H9 (cell line): ENCODE results near the gene CDRT15L2. TPM values are rescaled to one million over a fixed set of nuclear protein-coding genes. Genes with fewer than 3 reads are reported as not detected.
"Not testable (repeated sequence)": the region's sequence is repeated elsewhere in the genome, so short reads cannot be mapped to it uniquely, and the experiment has no call there.

ENCODE experiments used
- DNase-seq: peaks from one replicate; pipeline ENCODE4 v3.0.0-alpha.2; 2017
- H2AFZ ChIP-seq: one replicate; pipeline ENCODE4 v1.6.1; 2013; ENCODE audit warnings: mild to moderate bottlenecking, low read length, control low read depth, moderate library complexity
- H2AK5ac ChIP-seq: 2 replicates; pipeline ENCODE4 v1.6.1; 2013; ENCODE audit warnings: low read length, control low read depth, mixed read lengths; ENCODE audit not compliant: insufficient read length
- H2BK120ac ChIP-seq: one replicate; pipeline ENCODE4 v1.6.1; 2013; ENCODE audit warnings: low read depth, mild to moderate bottlenecking, low read length, control low read depth, inconsistent platforms; ENCODE audit not compliant: poor library complexity, severe bottlenecking
- H2BK12ac ChIP-seq: 2 replicates; pipeline ENCODE4 v1.6.1; 2013; ENCODE audit warnings: low read length, control low read depth, mixed read lengths, low read depth; ENCODE audit not compliant: insufficient read length
- H2BK15ac ChIP-seq: 2 replicates; pipeline ENCODE4 v1.6.1; 2013; ENCODE audit warnings: low read depth, low read length, control low read depth
- H2BK20ac ChIP-seq: one replicate; pipeline ENCODE4 v1.6.1; 2013; ENCODE audit warnings: low read depth, mild to moderate bottlenecking, low read length, control low read depth, inconsistent platforms; ENCODE audit not compliant: poor library complexity, severe bottlenecking
- H2BK5ac ChIP-seq: 2 replicates; pipeline ENCODE4 v1.6.1; 2013; ENCODE audit warnings: low read length, control low read depth, mixed read lengths; ENCODE audit not compliant: insufficient read length
- H3K14ac ChIP-seq: 2 replicates; pipeline ENCODE4 v1.6.1; 2013; ENCODE audit warnings: low read length, control low read depth; ENCODE audit not compliant: insufficient read depth
- H3K18ac ChIP-seq: 2 replicates; pipeline ENCODE4 v1.6.1; 2013; ENCODE audit warnings: low read depth, mild to moderate bottlenecking, mixed read lengths, low read length, control low read depth; ENCODE audit not compliant: insufficient read length
- H3K23ac ChIP-seq: 2 replicates; pipeline ENCODE4 v1.6.1; 2013; ENCODE audit warnings: low read length, control low read depth, mixed read lengths, low read depth; ENCODE audit not compliant: insufficient read length
- H3K23me2 ChIP-seq: 2 replicates; pipeline ENCODE4 v1.6.1; 2013; ENCODE audit warnings: low read depth, mild to moderate bottlenecking, mixed read lengths, low read length, control low read depth; ENCODE audit not compliant: insufficient read length, poor library complexity, severe bottlenecking
- H3K27ac ChIP-seq: 2 replicates; pipeline ENCODE4 v1.5.1; 2013; ENCODE audit warnings: low read length, control low read depth, mixed read lengths, low read depth; ENCODE audit not compliant: insufficient read length
- H3K27me3 ChIP-seq: 2 replicates; pipeline ENCODE4 v1.6.1; 2013; ENCODE audit warnings: low read length, control low read depth, inconsistent platforms; ENCODE audit not compliant: insufficient read depth
- H3K4ac ChIP-seq: 2 replicates; pipeline ENCODE4 v1.6.1; 2013; ENCODE audit warnings: low read depth, mild to moderate bottlenecking, control low read depth, inconsistent platforms, low read length, moderate library complexity
- H3K4me1 ChIP-seq: 2 replicates; pipeline ENCODE4 v1.6.1; 2013; ENCODE audit warnings: low read length, control low read depth, inconsistent platforms; ENCODE audit not compliant: insufficient read depth
- H3K4me2 ChIP-seq: 2 replicates; pipeline ENCODE4 v1.6.1; 2013; ENCODE audit warnings: low read length, control low read depth, mixed read lengths; ENCODE audit not compliant: insufficient read length, insufficient read depth
- H3K56ac ChIP-seq: 2 replicates; pipeline ENCODE4 v1.6.1; 2013; ENCODE audit warnings: low read depth, mild to moderate bottlenecking, mixed read lengths, low read length, control low read depth; ENCODE audit not compliant: insufficient read length
- H3K79me1 ChIP-seq: 2 replicates; pipeline ENCODE4 v1.6.1; 2013; ENCODE audit warnings: low read depth, mild to moderate bottlenecking, moderate library complexity, low read length, control low read depth, inconsistent platforms; ENCODE audit not compliant: insufficient read depth, poor library complexity, severe bottlenecking
- H3K79me2 ChIP-seq: 2 replicates; pipeline ENCODE4 v1.6.1; 2013; ENCODE audit warnings: low read length, control low read depth, inconsistent platforms; ENCODE audit not compliant: insufficient read depth
- H3K9ac ChIP-seq: 2 replicates; pipeline ENCODE4 v1.6.1; 2013; ENCODE audit warnings: low read length, control low read depth, mixed read lengths; ENCODE audit not compliant: insufficient read length; ENCODE audit errors: extremely low read depth
- H3K9me3 ChIP-seq: one replicate; pipeline ENCODE4 v1.6.1; 2013; ENCODE audit warnings: low read depth, low read length, inconsistent platforms; ENCODE audit not compliant: control insufficient read depth
- H3T11ph ChIP-seq: one replicate; pipeline ENCODE4 v1.6.1; 2013; ENCODE audit warnings: mild to moderate bottlenecking, low read length, control low read depth, inconsistent platforms
- H4K20me1 ChIP-seq: one replicate; pipeline ENCODE4 v1.6.1; 2013; ENCODE audit not compliant: control insufficient read depth, insufficient read length, insufficient read depth
- H4K5ac ChIP-seq: 2 replicates; pipeline ENCODE4 v1.6.1; 2013; ENCODE audit warnings: low read depth, mild to moderate bottlenecking, mixed read lengths, low read length, control low read depth; ENCODE audit not compliant: insufficient read length
- H4K8ac ChIP-seq: replicated peaks from 2 replicates; pipeline ENCODE4 v1.6.1; 2013; ENCODE audit warnings: low read length, control low read depth, mixed read lengths, low read depth; ENCODE audit not compliant: insufficient read length
- H4K91ac ChIP-seq: 2 replicates; pipeline ENCODE4 v1.6.1; 2013; ENCODE audit warnings: low read depth, mild to moderate bottlenecking, moderate library complexity, mixed read lengths, low read length, control low read depth; ENCODE audit not compliant: insufficient read length
- H3K27ac Mint-ChIP-seq, 3 experiments: 2 replicates in 2 of 3; 3 replicates in 1 of 3; pipeline ENCODE4 v1.8.0; 2020 to 2021; ENCODE audit warnings: mixed read lengths in 3 of 3, mild to moderate bottlenecking in 1 of 3, moderate library complexity in 1 of 3
- H3K27me3 Mint-ChIP-seq: 2 replicates; pipeline ENCODE4 v1.8.0; 2021; ENCODE audit warnings: low read depth, mild to moderate bottlenecking, moderate library complexity, mixed read lengths
- H3K36me3 Mint-ChIP-seq, 3 experiments: 2 replicates in 2 of 3; 3 replicates in 1 of 3; pipeline ENCODE4 v1.8.0; 2020 to 2021; ENCODE audit warnings: low read depth in 3 of 3, mixed read lengths in 3 of 3; ENCODE audit not compliant: insufficient read depth in 1 of 3
- H3K4me1 Mint-ChIP-seq, 2 experiments: 2 replicates each; pipeline ENCODE4 v1.8.0; 2020; ENCODE audit warnings: mixed read lengths in 2 of 2
- H3K4me3 Mint-ChIP-seq, 2 experiments: 2 replicates in 1 of 2; 3 replicates in 1 of 2; pipeline ENCODE4 v1.8.0; 2020 to 2021; ENCODE audit warnings: mild to moderate bottlenecking in 2 of 2, mixed read lengths in 2 of 2, moderate library complexity in 1 of 2
- H3K9me3 Mint-ChIP-seq, 2 experiments: 2 replicates in 1 of 2; 3 replicates in 1 of 2; pipeline ENCODE4 v1.8.0; 2020; ENCODE audit warnings: mild to moderate bottlenecking in 2 of 2, mixed read lengths in 2 of 2, moderate library complexity in 1 of 2
- CTCF ChIP-seq: fragments of 200-600 bp; sonication (generic); conservative IDR thresholded peaks from 3 replicates; pipeline ENCODE4 v1.8.0; 2021; ENCODE audit warnings: antibody characterized with exemption, mild to moderate bottlenecking
- WGBS: extraction: QIAGEN DNeasy Blood & Tissue Kit; methylation state at CpG from one replicate; pipeline ENCODE4 v1.1.7; 2013; ENCODE audit warnings: missing lambda C conversion rate, low lambda C conversion rate, mixed read lengths; ENCODE audit not compliant: insufficient read length; ENCODE audit errors: extremely low coverage; 5-methylcytosine and 5-hydroxymethylcytosine counted together
- total RNA-seq: library from RNA; stranded (reverse); gene quantifications from 2 replicates; pipeline ENCODE4 v1.2.1, GENCODE V29; 2021

The CDRT15L2 gene
- total RNA-seq, 1 experiment from 2014 or later: not detected

GRCh38 chr17:20565711-20566110, 13.8 kb upstream of the CDRT15L2 start:
- no peak overlapping the region for H3T11ph ChIP-seq
- Mint-ChIP-seq H3K4me3 (no peak overlapping the region), H3K36me3 (no peaks in the 10 kb centered on the region; a peak in 1 of 7 replicates), H3K9me3 (peaks cover 3 to 7% of the 10 kb centered on the region in 2 experiments; a peak in 4 of 5 replicates), H3K27me3 (peaks cover 4% of the 10 kb centered on the region; the same call in 1 of the 2 replicates), H3K27ac (no peak overlapping the region), H3K4me1 (peaks cover 7 to 11% of the 10 kb centered on the region in 2 experiments)
- H2BK15ac ChIP-seq: no peak overlapping the region
- H4K5ac ChIP-seq: no peak overlapping the region
- no CpG with 5 or more reads among the region's 5 CpGs for WGBS
- H3K56ac ChIP-seq: no peak overlapping the region
- H3K27ac ChIP-seq: no peak overlapping the region
- H3K4me2 ChIP-seq: no peak overlapping the region
- no peak overlapping the region for H2BK120ac ChIP-seq
- H3K9ac ChIP-seq: no peak overlapping the region
- H3K23me2 ChIP-seq: no peaks in the 10 kb centered on the region
- no peak for TF ChIP-seq CTCF
- no peaks in the 10 kb centered on the region for H3K4me1 ChIP-seq
- no peak overlapping the region for H2BK5ac ChIP-seq
- no peaks in the 10 kb centered on the region for H3K9me3 ChIP-seq
- no peak overlapping the region for H2BK12ac ChIP-seq
- H2BK20ac ChIP-seq: no peak overlapping the region
- H3K27me3 ChIP-seq: no peaks in the 10 kb centered on the region
- no peaks in the 10 kb centered on the region for H3K79me1 ChIP-seq
- no peak overlapping the region for H3K23ac ChIP-seq
- no peak for DNase-seq
- H4K20me1 ChIP-seq: no peaks in the 10 kb centered on the region
- H3K14ac ChIP-seq: no peak overlapping the region
- no peak overlapping the region for H2AFZ ChIP-seq
- H4K8ac ChIP-seq: no peak overlapping the region
- H3K4ac ChIP-seq: no peak overlapping the region
- no peak overlapping the region for H2AK5ac ChIP-seq
- no peaks in the 10 kb centered on the region for H3K79me2 ChIP-seq
- no peak overlapping the region for H4K91ac ChIP-seq
- no peak overlapping the region for H3K18ac ChIP-seq

- H3K4ac ChIP-seq, H2BK15ac ChIP-seq, H3K14ac ChIP-seq, H3K9ac ChIP-seq, H2BK120ac ChIP-seq, H3K27ac ChIP-seq, H3K36me3 Mint-ChIP-seq, H4K5ac ChIP-seq, H2BK5ac ChIP-seq, H3K4me3 Mint-ChIP-seq, H3K56ac ChIP-seq, H3K27me3 Mint-ChIP-seq, H2BK20ac ChIP-seq, H2BK12ac ChIP-seq, H3K4me2 ChIP-seq, H3T11ph ChIP-seq, H3K79me2 ChIP-seq, DNase-seq, H4K20me1 ChIP-seq, H3K79me1 ChIP-seq, H3K18ac ChIP-seq, H3K23me2 ChIP-seq, H2AFZ ChIP-seq, H3K23ac ChIP-seq, H4K91ac ChIP-seq, H3K27me3 ChIP-seq, H3K9me3 ChIP-seq, H3K9me3 Mint-ChIP-seq, H2AK5ac ChIP-seq, H4K8ac ChIP-seq, H3K4me1 ChIP-seq: not testable (repeated sequence)
- no CpG with 5 or more reads among the region's 12 CpGs for WGBS
- Mint-ChIP-seq H3K4me1 (peaks cover 7 to 11% of the 10 kb centered on the region in 2 experiments), H3K27ac (0 out of 7 replicates have a peak overlapping the region, but pooled peaks of 1 of the 3 experiments have one; percentile 18)
Measured at GRCh38 chr17:20566736-20567135, 12.8 kb upstream of the CDRT15L2 start.
